ENCODE results near the gene FIBCD1.

FIBCD1 gene

DNA sequence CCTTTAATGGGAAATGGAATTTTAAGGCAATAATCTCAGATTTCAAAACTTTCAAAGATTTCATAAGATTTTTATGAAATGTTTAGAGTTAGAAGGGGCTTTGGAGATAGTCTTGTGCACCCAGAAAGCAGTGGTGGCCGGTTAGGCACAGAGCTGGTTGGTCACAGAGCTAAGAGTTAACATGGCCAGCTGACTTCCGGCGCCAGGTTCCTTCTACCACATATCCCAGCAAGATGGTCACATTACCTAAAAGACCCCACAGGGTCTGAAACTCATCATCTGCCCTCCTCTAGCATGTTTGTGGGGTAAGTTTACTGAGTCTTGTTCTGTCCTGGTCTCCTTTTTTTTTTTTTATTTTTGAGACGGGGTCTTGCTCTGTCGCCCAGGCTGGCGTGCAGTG is 61.7 kb downstream of the FIBCD1 start:
- peaks cover 23% of the 10 kb centered on the region for H3K36me3 Mint-ChIP-seq

DNA sequence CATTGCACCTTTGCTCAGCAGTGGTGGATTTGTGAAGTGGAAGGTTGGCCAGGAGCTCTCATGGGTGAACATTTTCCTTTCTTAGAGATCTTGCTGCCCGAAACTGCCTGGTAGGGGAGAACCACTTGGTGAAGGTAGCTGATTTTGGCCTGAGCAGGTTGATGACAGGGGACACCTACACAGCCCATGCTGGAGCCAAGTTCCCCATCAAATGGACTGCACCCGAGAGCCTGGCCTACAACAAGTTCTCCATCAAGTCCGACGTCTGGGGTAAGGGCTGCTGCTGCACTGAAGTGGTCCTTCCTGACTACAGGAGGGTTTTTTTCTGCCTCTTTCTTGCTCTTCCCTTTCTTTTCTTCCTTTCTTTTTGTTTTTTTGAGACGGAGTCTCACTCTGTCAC is 64.3 kb downstream of the FIBCD1 start:
- Mint-ChIP-seq H3K27ac (no peak overlapping the region), H3K4me1 (no peaks in the 10 kb centered on the region), H3K9me3 (no peaks in the 10 kb centered on the region), H3K27me3 (no peaks in the 10 kb centered on the region), H3K4me3 (no peak overlapping the region), H3K36me3 (peaks cover 15% of the 10 kb centered on the region)
- CTCF ChIA-PET, result no interaction called here
- DNase-seq, result no peak

More for the DNA sequence above, 61.7 kb downstream of the FIBCD1 start:
- CTCF ChIA-PET, result no interaction called here
- no peak for DNase-seq
- no peaks in the 10 kb centered on the region for H3K9me3 Mint-ChIP-seq
- no peak overlapping the region for H3K27ac Mint-ChIP-seq
- H3K4me1 Mint-ChIP-seq, result no peaks in the 10 kb centered on the region
- no peaks in the 10 kb centered on the region for H3K27me3 Mint-ChIP-seq
- H3K4me3 Mint-ChIP-seq, result no peak overlapping the region

DNA sequence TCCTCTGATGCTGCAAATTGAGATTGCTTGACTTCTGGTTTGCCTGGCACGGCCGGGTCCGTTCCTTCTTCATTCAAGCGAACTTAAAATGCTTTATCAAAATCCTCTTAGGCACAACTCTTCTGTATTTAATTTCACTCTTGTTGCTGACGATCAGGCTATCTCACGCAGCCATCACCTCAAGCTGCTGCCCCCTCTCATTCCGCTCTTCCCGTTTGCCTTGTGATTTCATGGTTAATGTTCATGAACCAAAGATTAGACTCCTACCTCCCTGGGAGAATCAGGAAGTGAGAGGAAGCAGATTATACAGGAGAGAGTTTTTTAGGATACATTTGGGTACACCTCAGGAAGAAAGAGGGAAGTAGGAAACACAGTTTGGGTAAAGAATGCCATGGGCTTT is 65.1 kb downstream of the FIBCD1 start:
- Mint-ChIP-seq H3K4me1 (no peaks in the 10 kb centered on the region), H3K27ac (no peak overlapping the region), H3K36me3 (peaks cover 11% of the 10 kb centered on the region), H3K4me3 (no peak overlapping the region), H3K9me3 (no peaks in the 10 kb centered on the region), H3K27me3 (no peaks in the 10 kb centered on the region)
- no peak for DNase-seq
- CTCF ChIA-PET, result no interaction called here

DNA sequence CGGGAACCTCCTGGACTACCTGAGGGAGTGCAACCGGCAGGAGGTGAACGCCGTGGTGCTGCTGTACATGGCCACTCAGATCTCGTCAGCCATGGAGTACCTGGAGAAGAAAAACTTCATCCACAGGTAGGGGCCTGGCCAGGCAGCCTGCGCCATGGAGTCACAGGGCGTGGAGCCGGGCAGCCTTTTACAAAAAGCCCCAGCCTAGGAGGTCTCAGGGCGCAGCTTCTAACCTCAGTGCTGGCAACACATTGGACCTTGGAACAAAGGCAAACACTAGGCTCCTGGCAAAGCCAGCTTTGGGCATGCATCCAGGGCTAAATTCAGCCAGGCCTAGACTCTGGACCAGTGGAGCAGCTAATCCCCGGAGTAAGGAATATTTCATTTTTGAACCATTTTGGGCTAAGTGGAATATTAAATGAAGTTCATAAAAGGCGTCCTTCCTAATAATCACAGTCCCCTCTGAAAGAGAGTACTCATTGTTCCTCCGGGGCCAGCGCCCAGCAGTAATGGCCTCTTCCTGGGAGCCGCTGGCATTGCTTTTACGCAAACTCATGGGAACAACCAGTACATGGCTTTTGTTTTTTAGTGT is 66.0 kb downstream of the FIBCD1 start:
- Mint-ChIP-seq H3K36me3 (peaks cover 10% of the 10 kb centered on the region), H3K27me3 (no peaks in the 10 kb centered on the region), H3K9me3 (no peaks in the 10 kb centered on the region), H3K4me1 (no peaks in the 10 kb centered on the region), H3K27ac (no peak overlapping the region), H3K4me3 (no peak overlapping the region)
- CTCF ChIA-PET, result interaction anchor here (5.0 kb wide), 1 partner anchor 174 kb away, joined by 26 read pairs; no protein-coding TSS in a partner anchor
- DNase-seq, result no peak

DNA sequence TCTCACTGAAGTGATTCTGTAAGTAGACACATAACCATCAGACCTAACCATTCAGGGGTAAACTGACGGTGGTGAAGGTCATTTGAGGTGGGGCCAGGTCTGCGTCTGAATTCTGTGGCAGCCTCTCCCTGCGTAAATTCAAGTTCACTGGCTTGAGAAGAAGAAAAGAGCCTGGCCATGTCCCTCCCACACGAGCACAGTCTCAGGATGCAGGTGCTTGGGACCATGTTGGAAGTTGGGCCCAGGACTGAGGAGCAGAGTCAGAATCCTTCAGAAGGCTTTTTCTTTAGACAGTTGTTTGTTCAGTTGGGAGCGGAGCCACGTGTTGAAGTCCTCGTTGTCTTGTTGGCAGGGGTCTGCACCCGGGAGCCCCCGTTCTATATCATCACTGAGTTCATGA is 66.5 kb downstream of the FIBCD1 start:
- H3K4me3 Mint-ChIP-seq, result no peak overlapping the region

DNA sequence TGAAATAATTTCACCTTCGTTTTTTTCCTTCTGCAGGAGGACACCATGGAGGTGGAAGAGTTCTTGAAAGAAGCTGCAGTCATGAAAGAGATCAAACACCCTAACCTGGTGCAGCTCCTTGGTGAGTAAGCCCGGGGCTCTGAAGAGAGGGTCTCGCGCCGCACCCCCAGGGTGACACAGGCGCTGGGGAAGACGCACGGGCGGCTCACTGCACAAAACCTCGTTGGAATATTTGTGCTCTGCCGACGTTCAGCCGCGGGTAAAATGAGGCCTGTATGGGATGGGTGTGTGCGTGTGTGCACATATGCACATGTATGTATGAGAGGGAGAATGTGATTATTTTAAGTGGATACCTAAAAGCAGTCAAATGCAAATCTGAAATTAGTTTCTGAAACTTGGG is 67.0 kb downstream of the FIBCD1 start:
- H3K4me1 Mint-ChIP-seq, result peaks cover 2% of the 10 kb centered on the region
- H3K4me3 Mint-ChIP-seq, result no peak overlapping the region
- H3K9me3 Mint-ChIP-seq, result no peaks in the 10 kb centered on the region
- no peak for DNase-seq
- H3K36me3 Mint-ChIP-seq, result peaks cover 10% of the 10 kb centered on the region
- CTCF ChIA-PET, result interaction anchor here (5.0 kb wide), 1 partner anchor 175 kb away, joined by 26 read pairs; no protein-coding TSS in a partner anchor
- H3K27ac Mint-ChIP-seq, result no peak overlapping the region
- no peaks in the 10 kb centered on the region for H3K27me3 Mint-ChIP-seq

More for the DNA sequence above, 66.5 kb downstream of the FIBCD1 start:
- no peak overlapping the region for H3K27ac Mint-ChIP-seq
- H3K27me3 Mint-ChIP-seq, result no peaks in the 10 kb centered on the region
- CTCF ChIA-PET, result interaction anchor here (5.0 kb wide), 1 partner anchor 174 kb away, joined by 26 read pairs; no protein-coding TSS in a partner anchor
- H3K36me3 Mint-ChIP-seq, result peaks cover 10% of the 10 kb centered on the region
- DNase-seq, result no peak
- H3K9me3 Mint-ChIP-seq, result no peaks in the 10 kb centered on the region
- H3K4me1 Mint-ChIP-seq, result no peaks in the 10 kb centered on the region

DNA sequence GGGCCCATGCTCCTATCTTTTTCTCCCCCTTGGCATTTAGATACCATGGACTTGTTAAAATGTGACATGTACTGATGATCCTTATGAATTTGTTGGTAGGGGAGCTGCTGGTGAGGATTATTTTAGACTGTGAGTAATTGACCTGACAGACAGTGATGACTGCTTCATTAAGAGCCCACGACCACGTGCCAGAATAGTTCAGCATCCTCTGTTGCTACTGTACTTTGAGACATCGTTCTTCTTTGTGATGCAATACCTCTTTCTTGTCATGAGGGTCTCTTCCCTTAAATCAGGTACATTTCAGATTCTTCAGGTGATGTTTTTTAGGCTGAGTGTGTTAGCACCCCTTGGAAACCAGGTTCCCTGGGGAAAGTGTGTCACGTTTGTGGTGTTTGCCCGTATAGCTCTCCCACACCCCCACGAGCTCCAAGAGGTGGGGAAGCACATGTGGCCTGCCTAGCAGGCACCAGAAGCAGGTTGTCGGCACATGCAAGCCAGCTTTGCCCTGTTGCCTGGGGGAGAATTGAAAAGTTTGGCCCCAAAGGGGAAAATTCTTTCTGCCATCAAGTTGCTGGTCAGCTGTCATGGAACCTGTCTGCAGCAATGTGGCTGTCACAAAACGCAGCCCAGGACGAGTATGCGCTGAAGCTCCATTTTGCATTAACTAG is 67.5 kb downstream of the FIBCD1 start:
- no peak overlapping the region for H3K4me3 Mint-ChIP-seq
- H3K27me3 Mint-ChIP-seq, result no peaks in the 10 kb centered on the region
- no peak for DNase-seq
- CTCF ChIA-PET, result interaction anchor here (5.0 kb wide), 1 partner anchor 175 kb away, joined by 26 read pairs; no protein-coding TSS in a partner anchor
- peaks cover 10% of the 10 kb centered on the region for H3K36me3 Mint-ChIP-seq
- H3K27ac Mint-ChIP-seq, result no peak overlapping the region
- peaks cover 2% of the 10 kb centered on the region for H3K4me1 Mint-ChIP-seq
- no peaks in the 10 kb centered on the region for H3K9me3 Mint-ChIP-seq

DNA sequence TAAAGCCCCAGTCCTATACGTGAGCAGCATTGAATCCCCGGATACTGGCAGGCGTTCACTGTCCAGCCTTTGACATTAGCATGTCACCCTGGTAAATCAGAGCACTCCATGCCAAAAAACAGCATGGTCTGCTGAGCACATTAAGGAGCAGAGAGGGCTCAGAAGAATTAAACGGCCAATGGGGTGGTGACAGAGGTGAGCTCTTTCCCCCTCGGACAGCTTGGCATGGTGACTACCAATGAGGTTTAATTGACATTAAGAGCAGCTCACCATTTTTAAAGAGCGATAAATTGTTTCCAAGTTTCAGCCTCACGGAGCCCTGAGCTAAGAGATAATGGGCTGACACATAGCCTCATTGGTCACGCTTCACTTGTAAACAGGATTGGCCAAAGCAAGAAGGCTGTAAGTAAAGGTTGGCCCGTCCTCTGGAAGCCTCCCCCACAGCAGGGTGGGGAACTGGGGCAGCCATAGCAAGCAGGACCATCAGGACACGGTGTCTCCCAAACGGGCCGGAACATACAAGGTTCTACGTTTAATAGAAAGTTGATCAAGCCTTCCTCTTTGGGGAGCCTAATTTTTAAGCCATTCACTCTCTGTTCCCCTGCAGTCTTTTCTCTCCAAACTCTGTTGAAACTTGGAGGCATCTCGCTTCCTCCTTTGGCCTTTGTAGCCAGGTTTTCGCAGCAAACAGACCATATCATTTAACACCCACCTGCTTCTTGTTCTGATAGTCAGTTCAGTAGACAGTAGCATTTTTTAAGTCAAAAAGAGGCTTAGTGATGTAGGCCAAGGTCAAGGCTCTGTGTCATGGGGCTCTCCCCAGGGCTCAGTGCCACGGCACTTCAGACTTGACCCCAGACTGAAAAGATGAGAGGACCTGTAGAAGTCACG is 68.3 kb downstream of the FIBCD1 start:
- peaks cover 2% of the 10 kb centered on the region for H3K4me1 Mint-ChIP-seq
- no peak overlapping the region for H3K4me3 Mint-ChIP-seq
- no peaks in the 10 kb centered on the region for H3K27me3 Mint-ChIP-seq
- no peak for DNase-seq
- H3K36me3 Mint-ChIP-seq, result peaks cover 9% of the 10 kb centered on the region
- CTCF ChIA-PET, result interaction anchor here (0.7 to 5.0 kb wide), 7 partner anchors 10 to 176 kb away, joined by 3 to 26 read pairs (median 4); no protein-coding TSS in a partner anchor
- no peaks in the 10 kb centered on the region for H3K9me3 Mint-ChIP-seq
- H3K27ac Mint-ChIP-seq, result no peak overlapping the region

DNA sequence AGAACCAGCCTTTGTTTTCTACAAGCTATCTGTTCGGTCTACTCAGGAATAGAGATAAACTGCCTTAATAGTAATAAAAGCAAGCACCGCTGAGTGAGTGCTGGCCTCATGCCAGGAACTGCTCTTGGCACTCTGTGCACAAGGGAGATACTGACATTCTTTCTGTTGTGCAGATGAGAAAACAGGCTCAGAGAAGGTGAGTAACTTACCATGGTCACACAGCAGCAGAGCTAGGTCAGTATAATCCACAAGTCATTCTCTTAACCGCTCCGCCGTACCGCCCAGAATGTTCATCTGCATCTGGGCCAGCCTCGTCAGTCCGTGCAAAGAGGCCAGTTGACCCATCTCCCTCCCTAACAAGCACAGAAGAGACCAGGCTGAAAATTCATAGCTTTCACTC is 69.8 kb downstream of the FIBCD1 start:
- Mint-ChIP-seq H3K27ac (no peak overlapping the region), H3K9me3 (no peaks in the 10 kb centered on the region), H3K36me3 (peaks cover 6% of the 10 kb centered on the region), H3K4me1 (peaks cover 2% of the 10 kb centered on the region), H3K4me3 (no peak overlapping the region), H3K27me3 (no peaks in the 10 kb centered on the region)
- no peak for DNase-seq
- CTCF ChIA-PET, result interaction anchor here (0.6 to 5.0 kb wide), 12 partner anchors 14 to 757 kb away, joined by 3 to 26 read pairs (median 4); no protein-coding TSS in a partner anchor

DNA sequence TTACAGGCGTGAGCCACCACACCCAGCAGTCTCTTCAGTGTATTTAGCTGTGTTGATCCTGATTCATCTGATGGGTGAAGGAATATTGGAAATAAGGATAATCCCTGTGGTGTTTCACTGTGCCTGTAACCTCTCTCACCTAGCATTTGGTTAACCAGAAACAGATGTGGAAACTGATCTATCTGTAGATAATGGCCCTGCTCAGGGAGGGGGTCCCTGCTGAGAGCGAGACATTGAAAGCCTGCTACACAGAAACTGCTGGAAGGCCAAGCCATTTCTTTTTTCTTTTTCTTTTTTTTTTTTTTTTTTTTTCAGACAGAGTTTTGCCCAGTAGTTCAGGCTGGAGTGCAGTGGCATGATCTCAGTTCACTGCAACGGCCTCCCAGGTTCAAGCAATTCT is 70.8 kb downstream of the FIBCD1 start:
- Mint-ChIP-seq H3K9me3 (no peaks in the 10 kb centered on the region), H3K27ac (no peak overlapping the region), H3K4me1 (peaks cover 2% of the 10 kb centered on the region), H3K4me3 (no peak overlapping the region), H3K36me3 (peaks cover 2% of the 10 kb centered on the region), H3K27me3 (no peaks in the 10 kb centered on the region)
- CTCF ChIA-PET, result interaction anchor here (0.9 to 1.5 kb wide), 4 partner anchors 14 to 178 kb away, joined by 3 to 6 read pairs (median 5); no protein-coding TSS in a partner anchor
- DNase-seq, result no peak

DNA sequence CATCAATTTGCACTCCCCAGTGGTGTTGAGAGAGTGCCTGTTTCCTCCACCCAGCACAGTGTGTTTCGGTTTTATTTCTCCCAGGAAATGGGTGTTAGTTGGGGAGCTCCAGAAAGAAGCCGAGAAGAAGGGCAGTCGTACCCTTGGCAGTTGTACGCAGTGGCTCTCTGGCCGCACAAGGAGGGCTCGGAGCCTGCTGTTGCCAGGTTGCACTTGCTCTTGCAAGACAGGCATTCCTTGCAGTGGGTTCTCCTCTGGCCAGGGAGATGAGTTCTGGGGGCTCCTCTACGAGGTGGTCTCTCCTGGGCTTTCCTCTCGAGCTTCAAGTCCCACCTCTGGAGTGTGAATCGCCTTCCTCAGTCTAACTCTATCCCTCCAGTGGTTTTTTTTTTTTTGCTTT is 71.5 kb downstream of the FIBCD1 start:
- Mint-ChIP-seq H3K36me3 (peaks cover 1% of the 10 kb centered on the region), H3K27ac (no peak overlapping the region), H3K9me3 (no peaks in the 10 kb centered on the region), H3K4me3 (no peak overlapping the region), H3K4me1 (peaks cover 2% of the 10 kb centered on the region), H3K27me3 (no peaks in the 10 kb centered on the region)
- DNase-seq, result no peak
- CTCF ChIA-PET, result interaction anchor here (0.9 to 3.9 kb wide), 9 partner anchors 13 to 179 kb away, joined by 3 to 15 read pairs (median 5); no protein-coding TSS in a partner anchor

DNA sequence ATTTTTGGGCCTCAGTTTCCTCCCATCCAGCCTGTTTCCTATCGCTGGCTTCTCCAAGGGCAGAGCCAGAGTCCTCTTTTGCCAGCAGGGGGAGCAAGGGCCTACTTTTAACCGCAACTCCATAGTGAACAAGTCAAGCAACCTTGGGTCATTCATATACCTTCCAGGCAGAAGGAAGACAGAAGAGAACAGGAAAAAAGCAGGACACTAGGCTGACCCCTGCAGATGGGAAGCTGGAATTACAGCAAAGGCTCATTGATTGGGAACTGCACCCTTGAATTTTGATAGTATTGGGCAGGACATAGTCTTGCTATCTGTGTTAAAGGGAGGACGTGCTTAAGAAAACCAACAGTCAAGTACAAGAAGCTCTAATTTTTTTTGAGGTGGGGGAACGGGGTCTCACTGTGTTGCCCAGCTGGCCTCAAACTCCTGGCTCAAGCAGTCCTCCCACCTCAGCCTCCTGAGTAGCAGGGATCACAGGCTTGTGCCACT is 72.5 kb downstream of the FIBCD1 start:
- CTCF ChIA-PET, result interaction anchor here (0.7 to 5.6 kb wide), 17 partner anchors 12 to 248 kb away, joined by 3 to 39 read pairs (median 5); no protein-coding TSS in a partner anchor
- Mint-ChIP-seq H3K9me3 (no peaks in the 10 kb centered on the region), H3K27ac (no peak overlapping the region), H3K4me1 (peaks cover 2% of the 10 kb centered on the region), H3K36me3 (peaks cover 1% of the 10 kb centered on the region), H3K27me3 (no peaks in the 10 kb centered on the region), H3K4me3 (no peak overlapping the region)
- DNase-seq, result peak; percentile 76

DNA sequence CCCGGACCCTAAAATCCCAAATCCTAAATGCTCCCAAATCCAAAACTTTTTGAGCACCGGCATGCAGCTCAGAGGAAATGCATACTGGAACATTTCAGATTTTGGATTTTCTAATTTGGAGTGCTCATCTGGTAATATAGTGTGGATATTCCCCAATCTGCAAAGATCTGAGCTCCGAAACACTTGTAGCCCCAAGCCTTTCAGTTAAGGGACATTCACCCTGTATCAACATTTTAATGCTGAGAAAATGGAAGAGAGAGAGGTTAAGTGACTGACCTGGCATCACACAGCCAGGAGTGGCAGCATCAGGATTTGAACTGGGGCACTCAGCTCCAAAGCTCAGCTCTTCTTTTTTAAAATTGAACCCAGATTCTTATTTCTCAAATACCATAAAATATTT is 73.1 kb downstream of the FIBCD1 start:
- Mint-ChIP-seq H3K4me3 (no peak overlapping the region), H3K27ac (no peak overlapping the region), H3K27me3 (no peaks in the 10 kb centered on the region), H3K4me1 (peaks cover 2% of the 10 kb centered on the region), H3K36me3 (peaks cover 1% of the 10 kb centered on the region), H3K9me3 (no peaks in the 10 kb centered on the region)
- CTCF ChIA-PET, result interaction anchor here (0.7 to 5.6 kb wide), 15 partner anchors 11 to 183 kb away, joined by 3 to 39 read pairs (median 5); no protein-coding TSS in a partner anchor
- no peak for DNase-seq

DNA sequence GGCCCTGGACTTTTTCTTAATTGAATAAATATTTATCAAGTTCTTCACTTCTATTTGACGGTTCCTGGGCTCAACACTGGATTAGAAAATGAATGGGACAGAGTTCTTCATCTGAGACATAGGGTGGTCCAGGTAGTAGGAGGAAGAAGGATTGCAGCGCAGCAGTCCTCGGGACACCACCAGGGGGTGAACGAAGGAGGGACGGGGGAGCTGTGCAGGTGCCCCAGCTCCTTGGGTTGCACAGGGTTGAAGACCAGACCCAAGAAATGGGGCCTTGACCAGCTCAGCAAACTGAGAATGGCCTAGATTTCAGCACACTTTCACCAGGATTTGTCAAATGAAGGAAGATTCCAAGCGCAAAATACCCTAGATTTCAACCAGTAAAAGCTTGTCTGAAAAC is 74.5 kb downstream of the FIBCD1 start:
- peaks cover 1% of the 10 kb centered on the region for H3K36me3 Mint-ChIP-seq
- H3K27ac Mint-ChIP-seq, result no peak overlapping the region
- H3K4me1 Mint-ChIP-seq, result peaks cover 2% of the 10 kb centered on the region
- no peak for DNase-seq
- H3K27me3 Mint-ChIP-seq, result no peaks in the 10 kb centered on the region
- no peaks in the 10 kb centered on the region for H3K9me3 Mint-ChIP-seq
- CTCF ChIA-PET, result interaction anchor here (0.9 to 5.6 kb wide), 8 partner anchors 69 to 182 kb away, joined by 3 to 39 read pairs (median 14); no protein-coding TSS in a partner anchor
- H3K4me3 Mint-ChIP-seq, result no peak overlapping the region
